Mesendoderm (in vitro differentiated cells): ENCODE results near the gene NPFF.
"Not testable (repeated sequence)": the region's sequence is repeated elsewhere in the genome, so short reads cannot be mapped to it uniquely, and the experiment has no call there.

ENCODE experiments used
- DNase-seq: peaks from one replicate; pipeline ENCODE4 v3.0.0; 2013
- H2AK5ac ChIP-seq: 2 replicates; pipeline ENCODE4 v1.6.1; 2013; ENCODE audit warnings: low read length, inconsistent platforms
- H2BK120ac ChIP-seq: 2 replicates; pipeline ENCODE4 v1.6.1; 2013; ENCODE audit warnings: low read depth, mild to moderate bottlenecking, low read length, moderate library complexity, mixed read lengths
- H2BK15ac ChIP-seq: replicated peaks from 2 replicates; pipeline ENCODE4 v1.6.1; 2013; ENCODE audit warnings: low read depth, mild to moderate bottlenecking, moderate library complexity
- H2BK5ac ChIP-seq: 2 replicates; pipeline ENCODE4 v1.6.1; 2013; ENCODE audit warnings: low read length, inconsistent platforms
- H3K18ac ChIP-seq: 2 replicates; pipeline ENCODE4 v1.6.1; 2013; ENCODE audit warnings: mild to moderate bottlenecking, low read length, mixed read lengths
- H3K23ac ChIP-seq: one replicate; pipeline ENCODE4 v1.6.1; 2013; ENCODE audit warnings: low read length
- H3K27ac ChIP-seq: 2 replicates; pipeline ENCODE4 v1.5.1; 2013; ENCODE audit warnings: low read depth, mild to moderate bottlenecking, inconsistent platforms, low read length, moderate library complexity
- H3K27me3 ChIP-seq: 2 replicates; pipeline ENCODE4 v1.6.1; 2013; ENCODE audit warnings: low read length, control low read depth, mild to moderate bottlenecking, inconsistent platforms; ENCODE audit not compliant: insufficient read depth, poor library complexity
- H3K36me3 ChIP-seq: 2 replicates; pipeline ENCODE4 v1.6.1; 2013; ENCODE audit warnings: low read length, inconsistent platforms; ENCODE audit not compliant: control insufficient read depth, insufficient read depth
- H3K4ac ChIP-seq: one replicate; pipeline ENCODE4 v1.6.1; 2013; ENCODE audit warnings: low read depth, mild to moderate bottlenecking, low read length, moderate library complexity
- H3K4me1 ChIP-seq: 2 replicates; pipeline ENCODE4 v1.6.1; 2013; ENCODE audit warnings: low read depth, low read length, inconsistent platforms; ENCODE audit not compliant: control insufficient read depth
- H3K4me2 ChIP-seq: 2 replicates; pipeline ENCODE4 v1.6.1; 2013; ENCODE audit warnings: low read length
- H3K4me3 ChIP-seq: 2 replicates; pipeline ENCODE4 v1.5.1; 2013; ENCODE audit warnings: mild to moderate bottlenecking, low read length
- H3K56ac ChIP-seq: one replicate; pipeline ENCODE4 v1.6.1; 2013; ENCODE audit warnings: low read length
- H3K79me1 ChIP-seq: 2 replicates; pipeline ENCODE4 v1.6.1; 2013; ENCODE audit warnings: low read length, inconsistent platforms
- H3K79me2 ChIP-seq: 2 replicates; pipeline ENCODE4 v1.6.1; 2013; ENCODE audit warnings: mild to moderate bottlenecking, low read length; ENCODE audit not compliant: control insufficient read depth, insufficient read depth
- H3K9ac ChIP-seq: 2 replicates; pipeline ENCODE4 v1.6.1; 2013; ENCODE audit warnings: low read length, inconsistent platforms
- H4K5ac ChIP-seq: one replicate; pipeline ENCODE4 v1.6.1; 2013; ENCODE audit warnings: low read length
- H4K8ac ChIP-seq: one replicate; pipeline ENCODE4 v1.6.1; 2013; ENCODE audit warnings: low read depth, mild to moderate bottlenecking, control low read depth, low read length, moderate library complexity
- WGBS: extraction: QIAGEN DNeasy Blood & Tissue Kit; methylation state at CpG from one replicate; pipeline ENCODE4 v1.1.7; 2013; ENCODE audit warnings: low lambda C conversion rate, missing lambda C conversion rate; ENCODE audit not compliant: insufficient coverage; ENCODE audit errors: extremely low coverage; 5-methylcytosine and 5-hydroxymethylcytosine counted together

NPFF gene

DNA sequence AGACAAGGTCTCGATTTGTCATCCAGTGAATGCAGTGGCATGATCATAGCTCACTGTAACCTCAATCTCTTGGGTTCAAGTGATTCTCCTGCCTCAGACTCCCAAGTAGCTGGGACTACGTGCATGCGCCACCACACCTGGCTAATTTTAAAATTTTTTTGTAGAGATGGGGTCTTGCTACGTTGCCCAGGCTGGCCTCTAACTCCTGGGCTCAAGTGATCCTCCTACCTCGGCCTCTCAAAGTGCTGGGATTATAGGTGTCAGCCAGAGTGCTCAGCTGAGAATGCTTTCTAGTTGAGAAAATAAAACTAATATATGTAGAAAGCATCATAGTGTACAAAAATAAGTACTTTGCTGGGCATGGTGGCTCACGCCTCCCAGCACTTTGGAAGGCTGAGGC is 41.1 kb upstream of the NPFF start:
- not testable (repeated sequence) for H4K5ac ChIP-seq, H3K4me1 ChIP-seq, H3K56ac ChIP-seq, H3K79me2 ChIP-seq, H2AK5ac ChIP-seq, H3K27ac ChIP-seq, H2BK5ac ChIP-seq, H3K79me1 ChIP-seq, H3K23ac ChIP-seq, DNase-seq, H2BK15ac ChIP-seq, H2BK120ac ChIP-seq, H3K27me3 ChIP-seq, H3K4me2 ChIP-seq, H3K9ac ChIP-seq, H3K36me3 ChIP-seq, H3K4me3 ChIP-seq, H3K4ac ChIP-seq, H3K18ac ChIP-seq, H4K8ac ChIP-seq
- WGBS, result no CpG with 5 or more reads among the region's 6 CpGs

DNA sequence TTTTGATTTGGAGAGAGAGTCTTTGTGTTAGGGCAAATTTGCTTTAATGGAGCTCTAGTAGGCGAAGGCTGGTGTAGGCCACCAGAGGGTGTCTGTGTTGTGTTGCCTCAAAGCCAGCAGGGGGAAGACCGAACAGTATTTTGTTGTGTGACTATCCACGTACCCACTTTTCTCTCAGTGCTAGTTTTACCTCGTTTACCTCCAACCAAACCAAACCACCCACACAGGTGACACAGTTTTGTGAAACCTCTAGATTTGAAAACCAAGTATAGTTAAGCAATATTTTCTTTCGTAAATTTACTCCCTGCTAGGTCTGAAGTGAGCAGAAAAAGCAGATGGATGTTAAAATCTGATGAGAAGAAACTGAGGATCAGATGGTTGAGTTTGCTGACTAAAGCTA is 36.3 kb upstream of the NPFF start:
- Histone ChIP-seq H2BK5ac (no peak overlapping the region), H4K5ac (no peak overlapping the region), H3K4me2 (no peak overlapping the region), H2BK120ac (no peak overlapping the region), H3K4me1 (no peaks in the 10 kb centered on the region), H3K79me1 (no peaks in the 10 kb centered on the region), H3K9ac (no peak overlapping the region), H4K8ac (no peak overlapping the region), H3K56ac (no peak overlapping the region), H3K18ac (no peak overlapping the region), H2BK15ac (no peak overlapping the region), H3K27me3 (no peaks in the 10 kb centered on the region), H3K4me3 (no peak overlapping the region), H3K4ac (no peak overlapping the region), H3K27ac (no peak overlapping the region), H2AK5ac (no peak overlapping the region), H3K79me2 (no peaks in the 10 kb centered on the region), H3K23ac (no peak overlapping the region), H3K36me3 (no peaks in the 10 kb centered on the region)
- no CpG with 5 or more reads among the region's 5 CpGs for WGBS
- peak; percentile 77 for DNase-seq

DNA sequence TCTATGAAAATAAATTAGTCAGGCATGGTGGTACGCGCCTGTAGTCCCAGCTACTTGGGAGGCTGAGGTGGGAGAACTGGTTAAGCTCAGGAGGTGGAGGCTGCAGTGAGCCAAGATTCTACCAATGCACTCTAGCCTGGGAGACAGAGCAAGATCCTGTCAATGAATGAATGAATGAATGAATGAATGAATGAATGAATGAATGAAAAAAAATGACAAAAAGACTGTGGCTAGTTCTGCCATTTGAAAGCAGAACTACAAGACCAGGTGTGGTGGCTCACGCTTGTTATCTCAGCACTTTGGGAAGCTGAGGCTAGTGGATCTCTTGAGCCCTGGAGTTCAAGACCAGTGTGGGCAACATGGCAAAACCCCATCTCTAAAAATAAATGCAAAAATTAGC is 32.2 kb upstream of the NPFF start:
- no peaks in the 10 kb centered on the region for H3K79me2 ChIP-seq
- H3K4me2 ChIP-seq, result no peak overlapping the region
- no CpG with 5 or more reads among the region's 3 CpGs for WGBS
- no peak overlapping the region for H3K4me3 ChIP-seq
- H3K4ac ChIP-seq, result no peak overlapping the region
- H2AK5ac ChIP-seq, result no peak overlapping the region
- H2BK5ac ChIP-seq, result no peak overlapping the region
- H2BK120ac ChIP-seq, result no peak overlapping the region
- H3K36me3 ChIP-seq, result no peaks in the 10 kb centered on the region
- no peaks in the 10 kb centered on the region for H3K79me1 ChIP-seq
- no peak overlapping the region for H3K56ac ChIP-seq
- H3K27me3 ChIP-seq, result no peaks in the 10 kb centered on the region
- no peak overlapping the region for H4K8ac ChIP-seq
- no peak overlapping the region for H3K18ac ChIP-seq
- H4K5ac ChIP-seq, result no peak overlapping the region
- no peak overlapping the region for H2BK15ac ChIP-seq
- no peak for DNase-seq
- H3K23ac ChIP-seq, result no peak overlapping the region
- no peaks in the 10 kb centered on the region for H3K4me1 ChIP-seq
- H3K27ac ChIP-seq, result no peak overlapping the region
- no peak overlapping the region for H3K9ac ChIP-seq

DNA sequence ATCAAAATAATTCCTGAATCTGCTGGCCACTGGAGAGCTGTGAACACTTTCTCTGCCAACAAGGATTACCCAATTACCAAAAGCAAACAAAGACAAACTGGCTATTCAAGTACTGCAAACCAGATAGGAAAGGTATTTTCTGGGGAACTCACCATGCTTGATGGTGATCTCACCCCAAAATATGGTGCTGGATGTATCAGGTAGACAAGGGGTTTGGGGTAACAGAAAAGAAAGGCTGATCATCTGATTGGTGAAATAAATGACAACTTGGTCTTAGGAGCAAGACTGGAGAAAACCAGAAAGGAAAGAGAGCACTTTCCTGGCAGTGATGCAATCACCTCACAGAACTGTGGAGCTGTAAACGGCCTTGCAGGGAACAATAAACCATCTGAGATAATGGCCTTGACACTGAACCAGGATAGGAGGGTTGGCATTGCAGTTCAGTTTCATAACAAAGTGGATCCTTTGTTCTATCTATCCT is 31.0 kb upstream of the NPFF start:
- Histone ChIP-seq H2BK120ac (no peak overlapping the region), H3K4me1 (no peaks in the 10 kb centered on the region), H2AK5ac (no peak overlapping the region), H3K18ac (peak overlapping the region; percentile 61), H4K5ac (no peak overlapping the region), H3K23ac (no peak overlapping the region), H3K79me1 (no peaks in the 10 kb centered on the region), H3K36me3 (peaks cover 2% of the 10 kb centered on the region), H3K9ac (no peak overlapping the region), H3K4me3 (no peak overlapping the region), H3K56ac (no peak overlapping the region), H3K27ac (no peak overlapping the region), H3K79me2 (no peaks in the 10 kb centered on the region), H3K4ac (no peak overlapping the region), H4K8ac (no peak overlapping the region), H3K27me3 (no peaks in the 10 kb centered on the region), H2BK5ac (no peak overlapping the region), H3K4me2 (no peak overlapping the region), H2BK15ac (no peak overlapping the region)
- no CpG with 5 or more reads among the region's 1 CpG for WGBS
- DNase-seq, result peak; percentile 64

- no peak overlapping the region for H4K5ac ChIP-seq
- no peaks in the 10 kb centered on the region for H3K4me1 ChIP-seq
- no peak overlapping the region for H3K27ac ChIP-seq
- no peak overlapping the region for H3K4me3 ChIP-seq
- H2BK15ac ChIP-seq, result no peak overlapping the region
- no CpG with 5 or more reads among the region's 3 CpGs for WGBS
- H2BK120ac ChIP-seq, result no peak overlapping the region
- no peak overlapping the region for H3K4ac ChIP-seq
- no peaks in the 10 kb centered on the region for H3K79me2 ChIP-seq
- no peaks in the 10 kb centered on the region for H3K79me1 ChIP-seq
- H2BK5ac ChIP-seq, result no peak overlapping the region
- no peak overlapping the region for H3K23ac ChIP-seq
- H3K4me2 ChIP-seq, result no peak overlapping the region
- no peak overlapping the region for H2AK5ac ChIP-seq
- no peak overlapping the region for H4K8ac ChIP-seq
- H3K18ac ChIP-seq, result no peak overlapping the region
- H3K56ac ChIP-seq, result no peak overlapping the region
- H3K9ac ChIP-seq, result no peak overlapping the region
- no peak for DNase-seq
- H3K27me3 ChIP-seq, result no peaks in the 10 kb centered on the region
- H3K36me3 ChIP-seq, result peaks cover 6% of the 10 kb centered on the region
Measured at GRCh38 chr12:53536962-53537361, 29.7 kb upstream of the NPFF start.

- no peak overlapping the region for H3K56ac ChIP-seq
Measured at GRCh38 chr12:53533471-53533870, 26.2 kb upstream of the NPFF start.

More at GRCh38 chr12:53533471-53533870, 26.2 kb upstream of the NPFF start:
- Histone ChIP-seq H4K8ac (no peak overlapping the region), H2AK5ac (no peak overlapping the region), H4K5ac (no peak overlapping the region), H2BK5ac (no peak overlapping the region), H3K79me2 (no peaks in the 10 kb centered on the region), H3K4me1 (no peaks in the 10 kb centered on the region), H2BK15ac (no peak overlapping the region), H3K4me3 (no peak overlapping the region), H2BK120ac (no peak overlapping the region), H3K79me1 (no peaks in the 10 kb centered on the region), H3K27me3 (no peaks in the 10 kb centered on the region), H3K4ac (no peak overlapping the region), H3K23ac (no peak overlapping the region), H3K18ac (no peak overlapping the region), H3K4me2 (no peak overlapping the region), H3K36me3 (peaks cover 8% of the 10 kb centered on the region), H3K9ac (no peak overlapping the region), H3K27ac (no peak overlapping the region)
- no peak for DNase-seq
- WGBS, result no CpG with 5 or more reads among the region's 2 CpGs
